Natural killer cell (primary cell): ENCODE measurements around the gene TNIK. TPM values are rescaled to one million over a fixed set of nuclear protein-coding genes. Genes with fewer than 3 reads are reported as not detected.
A peak's percentile ranks its signal among the peaks of the same experiment; 100 is the strongest.

Experiments
- ATAC-seq, 3 donors: fragments of 150-1000 bp in 2 of 3; fragments of 200-7000 bp in 1 of 3; cut with Tn5 transposase; 1 replicate in 1 of 3; 2 replicates in 2 of 3; pipeline ENCODE4 v1.10.0; 2021; ENCODE audit warnings: mild to moderate bottlenecking in 2 of 3, moderate library complexity in 2 of 3
- DNase-seq, 2 donors: peaks; one replicate each; pipeline versions ENCODE4 v3.0.0 to v3.0.0-alpha.2; 2013 to 2021; ENCODE audit warnings: mixed read lengths in 1 of 2
- H3K27ac ChIP-seq: one replicate; pipeline ENCODE4 v1.5.1; 2013; ENCODE audit warnings: mild to moderate bottlenecking, low read length
- H3K27me3 ChIP-seq: one replicate; pipeline ENCODE4 v1.6.1; 2013; ENCODE audit warnings: low read length; ENCODE audit not compliant: control insufficient read depth, insufficient read depth
- H3K36me3 ChIP-seq: one replicate; pipeline ENCODE4 v1.6.1; 2013; ENCODE audit warnings: low read length; ENCODE audit not compliant: control insufficient read depth, insufficient read depth
- H3K4me1 ChIP-seq: one replicate; pipeline ENCODE4 v1.6.1; 2013; ENCODE audit warnings: low read length; ENCODE audit not compliant: control insufficient read depth, insufficient read depth
- H3K4me3 ChIP-seq: one replicate; pipeline ENCODE4 v1.5.1; 2013; ENCODE audit warnings: low read length
- H3K9me3 ChIP-seq: one replicate; pipeline ENCODE4 v1.6.1; 2013; ENCODE audit warnings: low read length; ENCODE audit not compliant: control insufficient read depth, insufficient read depth
- H3K27ac Mint-ChIP-seq, 2 donors: one replicate each; pipeline ENCODE4 v1.8.0; 2022; ENCODE audit warnings: mild to moderate bottlenecking in 2 of 2, mixed read lengths in 2 of 2, moderate library complexity in 1 of 2
- H3K27me3 Mint-ChIP-seq, 2 donors: one replicate each; pipeline ENCODE4 v1.8.0; 2022; ENCODE audit warnings: low read depth in 2 of 2, mixed read lengths in 2 of 2
- H3K36me3 Mint-ChIP-seq: one replicate; pipeline ENCODE4 v1.8.0; 2022; ENCODE audit warnings: mixed read lengths
- H3K4me1 Mint-ChIP-seq, 2 donors: one replicate each; pipeline ENCODE4 v1.8.0; 2022; ENCODE audit warnings: mixed read lengths in 2 of 2
- H3K4me3 Mint-ChIP-seq: one replicate; pipeline ENCODE4 v1.8.0; 2022; ENCODE audit warnings: mild to moderate bottlenecking, moderate library complexity, mixed read lengths
- H3K9me3 Mint-ChIP-seq, 2 donors: one replicate each; pipeline ENCODE4 v1.8.0; 2022; ENCODE audit warnings: mixed read lengths in 2 of 2
- CTCF ChIP-seq: fragments of 200-600 bp; IDR thresholded peaks from one replicate; pipeline ENCODE4 v1.8.0; 2022; ENCODE audit warnings: antibody characterized with exemption
- WGBS: methylation state at CpG from one replicate; pipeline ENCODE4 v1.1.7; 2013; ENCODE audit warnings: missing lambda C conversion rate; ENCODE audit not compliant: insufficient coverage; 5-methylcytosine and 5-hydroxymethylcytosine counted together
- intact Hi-C: fragments of 100-400 bp; cut with micrococcal nuclease; formaldehyde crosslinking; loops from one replicate; pipeline ENCODE4 v1.14.2; 2022
- total RNA-seq, 4 donors: library from RNA; stranded (reverse); fragments of 120-200 nt in 1 of 4; gene quantifications; one replicate each; pipeline versions ENCODE4 v1.2.3 to v1.2.4, GENCODE V29; 2013 to 2022

Gene TNIK
- total RNA-seq, 3 donors from 2014 or later (not counting 1 experiment from before 2014, with no cell fraction given), result 93.7 to 122 (median 119) TPM

- Mint-ChIP-seq H3K4me1 (peaks cover 96 to 97% of the 10 kb centered on the region in 2 donors), H3K36me3 (no peaks in the 10 kb centered on the region), H3K27me3 (no peaks in the 10 kb centered on the region), H3K9me3 (no peaks in the 10 kb centered on the region), H3K4me3 (no peak overlapping the region), H3K27ac (peak overlapping the region; percentile 87)
- H3K27me3 ChIP-seq, result no peaks in the 10 kb centered on the region
- no peak for TF ChIP-seq CTCF
- intact Hi-C loops, result no loop called here
- H3K4me3 ChIP-seq, result no peak overlapping the region
- H3K9me3 ChIP-seq, result no peaks in the 10 kb centered on the region
- 90% methylated on average over 2 of the region's 2 CpGs for WGBS
- H3K36me3 ChIP-seq, result no peaks in the 10 kb centered on the region
- DNase-seq, result no peak
- no peak for ATAC-seq
- H3K27ac ChIP-seq, result no peak overlapping the region
- peaks cover 14% of the 10 kb centered on the region for H3K4me1 ChIP-seq
Observed at GRCh38 chr3:171258316-171258715, 201.9 kb downstream of the TNIK start.

- Histone ChIP-seq H3K27ac (peak overlapping the region; percentile 6), H3K4me3 (no peak overlapping the region), H3K9me3 (no peaks in the 10 kb centered on the region), H3K4me1 (peaks cover 14% of the 10 kb centered on the region), H3K36me3 (no peaks in the 10 kb centered on the region), H3K27me3 (no peaks in the 10 kb centered on the region)
- intact Hi-C loops, result no loop called here
- peak overlapping the region; percentile 87 for H3K27ac Mint-ChIP-seq
- no peak for TF ChIP-seq CTCF
- ATAC-seq (peak; percentile 60 to 76 (median 64)), DNase-seq (peak in 1 of 2 donors; percentile 46)
- H3K4me3 Mint-ChIP-seq, result peak overlapping the region; percentile 30
- H3K9me3 Mint-ChIP-seq, result no peaks in the 10 kb centered on the region
- H3K36me3 Mint-ChIP-seq, result no peaks in the 10 kb centered on the region
- WGBS, result 90% methylated on average over 7 of the region's 7 CpGs
- no peaks in the 10 kb centered on the region for H3K27me3 Mint-ChIP-seq
- H3K4me1 Mint-ChIP-seq, result peaks cover 91 to 94% of the 10 kb centered on the region in 2 donors
Observed at GRCh38 chr3:171257251-171258203, 202.7 kb downstream of the TNIK start.

GRCh38 chr3:171256445-171257250 lies 203.6 kb downstream of the TNIK start:
- no peak for TF ChIP-seq CTCF
- H3K4me1 Mint-ChIP-seq, result peaks cover 91 to 94% of the 10 kb centered on the region in 2 donors
- no peaks in the 10 kb centered on the region for H3K36me3 ChIP-seq
- peaks cover 14% of the 10 kb centered on the region for H3K4me1 ChIP-seq
- peak in 1 of 3 donors; percentile 12 for ATAC-seq
- whole genome bisulfite sequencing, result 95% methylated on average over 4 of the region's 4 CpGs
- H3K4me3 Mint-ChIP-seq, result peak overlapping the region; percentile 14
- H3K36me3 Mint-ChIP-seq, result no peaks in the 10 kb centered on the region
- peak overlapping the region; percentile 8 for H3K27ac ChIP-seq
- no peaks in the 10 kb centered on the region for H3K27me3 ChIP-seq
- DNase-seq, result no peak
- H3K9me3 Mint-ChIP-seq, result no peaks in the 10 kb centered on the region
- H3K4me3 ChIP-seq, result no peak overlapping the region
- peak overlapping the region; percentile 87 for H3K27ac Mint-ChIP-seq
- no peaks in the 10 kb centered on the region for H3K27me3 Mint-ChIP-seq
- H3K9me3 ChIP-seq, result no peaks in the 10 kb centered on the region
- intact Hi-C loops, result no loop called here
